K562 (cell line): ENCODE measurements around the gene CFAP20DC. TPM values are rescaled to one million over a fixed set of nuclear protein-coding genes. Genes with fewer than 3 reads are reported as not detected.

Experiments
- ATAC-seq: fragments of 200-7000 bp; cut with Tn5 transposase; 3 replicates; pipeline ENCODE4 v1.9.1; 2020; ENCODE audit warnings: moderate library complexity
- BruUV-seq: library from RNA; stranded (reverse); fragments of 400-500 nt; replicated peaks from 2 replicates; lab custom pipeline; 2021; lab: Mats Ljungman, UMichigan
- CTCF ChIA-PET: fragments of 300-600 bp; formaldehyde crosslinking; extraction: SDS; loops from one replicate; lab custom pipeline; 2021; ENCODE audit warnings: low intra/inter-chr PET ratio; lab: Yijun Ruan, JAX
- POLR2A ChIA-PET: fragments of 300-600, 350-650 bp; sonication (Branson Sonifier 250); formaldehyde crosslinking; extraction: SDS; loops from one replicate; lab custom pipeline; 2021; ENCODE audit warnings: antibody characterized with exemption, inconsistent platforms; lab: Yijun Ruan, JAX
- DNase-seq, 4 experiments: peaks; one replicate each; pipeline versions ENCODE4 v3.0.0 to v3.0.0-alpha.2; 2011 to 2018; ENCODE audit warnings: low spot score in 3 of 4, mixed read lengths in 3 of 4; ENCODE audit errors: extremely low read depth in 1 of 4
- FAIRE-seq: peaks from 2 replicates; lab custom pipeline; 2011; peaks lifted over from hg19 to GRCh38; lab: Jason Lieb, UNC
- H2AFZ ChIP-seq: 2 replicates; pipeline ENCODE4 v1.6.0; 2011; ENCODE audit warnings: low read depth, low read length, control low read depth, inconsistent platforms
- H3K27ac ChIP-seq: fragments of 200-600 bp; 3 replicates; pipeline ENCODE4 v1.8.0; 2011; ENCODE audit warnings: low read depth, mild to moderate bottlenecking, control low read depth, inconsistent platforms, low read length, moderate library complexity, mixed read lengths; ENCODE audit errors: extremely low read depth
- H3K27me3 ChIP-seq, 2 experiments: fragments of 300-600 bp in 1 of 2; 2 replicates in 1 of 2; 3 replicates in 1 of 2; pipeline versions ENCODE4 v1.6.0 to v1.8.0; 2011; ENCODE audit warnings: inconsistent platforms in 2 of 2, low read length in 2 of 2, mild to moderate bottlenecking in 1 of 2, mixed read lengths in 1 of 2, moderate library complexity in 1 of 2; ENCODE audit not compliant: control insufficient read depth in 2 of 2, insufficient read depth in 2 of 2
- H3K36me3 ChIP-seq: fragments of 300-600 bp; 3 replicates; pipeline ENCODE4 v1.8.0; 2011; ENCODE audit warnings: mild to moderate bottlenecking, low read length, inconsistent platforms; ENCODE audit not compliant: control insufficient read depth, insufficient read depth
- H3K4me1 ChIP-seq, 2 experiments: fragments of 200-600 bp in 1 of 2; replicated peaks in 1 of 2; 2 replicates in 1 of 2; 3 replicates in 1 of 2; pipeline versions ENCODE4 v1.5.1 to v1.8.0; 2011; ENCODE audit warnings: inconsistent platforms in 2 of 2, low read length in 2 of 2, mild to moderate bottlenecking in 1 of 2, mixed read lengths in 1 of 2, moderate library complexity in 1 of 2; ENCODE audit not compliant: control insufficient read depth in 2 of 2, insufficient read depth in 2 of 2
- H3K4me2 ChIP-seq: 2 replicates; pipeline ENCODE4 v1.6.1; 2011; ENCODE audit warnings: low read length, control low read depth, inconsistent platforms, mixed read lengths; ENCODE audit not compliant: insufficient read depth
- H3K4me3 ChIP-seq: fragments of 200-600 bp; sonication (generic), shearing (Covaris generic); 2 replicates; pipeline ENCODE4 v1.5.1; 2016; ENCODE audit warnings: control low read depth, inconsistent platforms
- H3K79me2 ChIP-seq: fragments of 200-600 bp; 3 replicates; pipeline ENCODE4 v1.8.0; 2011; ENCODE audit warnings: low read length, inconsistent platforms; ENCODE audit not compliant: control insufficient read depth, insufficient read depth
- H3K9ac ChIP-seq, 2 experiments: 2 replicates each; pipeline versions ENCODE4 v1.6.0 to v1.6.1; 2011; ENCODE audit warnings: low read depth in 2 of 2, low read length in 2 of 2, control low read depth in 1 of 2, inconsistent platforms in 1 of 2, mild to moderate bottlenecking in 1 of 2, mixed read lengths in 1 of 2; ENCODE audit not compliant: insufficient read depth in 1 of 2
- H3K9me1 ChIP-seq: one replicate; pipeline ENCODE4 v1.6.0; 2011; ENCODE audit warnings: inconsistent platforms, mild to moderate bottlenecking, low read length, moderate library complexity; ENCODE audit not compliant: control insufficient read depth, insufficient read depth
- H3K9me3 ChIP-seq: replicated peaks from 2 replicates; pipeline ENCODE4 v1.5.1; 2011; ENCODE audit warnings: low read depth, low read length, inconsistent platforms; ENCODE audit not compliant: control insufficient read depth, insufficient read depth
- H4K20me1 ChIP-seq: replicated peaks from 2 replicates; pipeline ENCODE4 v1.6.1; 2011; ENCODE audit warnings: low read length, inconsistent platforms, mixed read lengths; ENCODE audit not compliant: control insufficient read depth, insufficient read depth
- ATF3 ChIP-seq, 2 experiments: fragments of 450-650 bp in 1 of 2; sonication (generic) in 1 of 2; formaldehyde crosslinking in 1 of 2; IDR thresholded peaks in 1 of 2; conservative IDR thresholded peaks in 1 of 2; 2 replicates each; pipeline versions ENCODE4 v1.6.1 to v1.8.1; 2016 to 2023; ENCODE audit warnings: mild to moderate bottlenecking in 2 of 2, moderate library complexity in 2 of 2, inconsistent platforms in 1 of 2, missing genetic modification reagents in 1 of 2
- CAMTA2 ChIP-seq: fragments of 250-450 bp; sonication (Bioruptor Pico); conservative IDR thresholded peaks from 2 replicates; pipeline ENCODE4 v1.5.1; 2022
- CREB1 ChIP-seq, 2 experiments: sonication (generic) in 1 of 2; formaldehyde crosslinking in 1 of 2; IDR thresholded peaks; 2 replicates each; pipeline versions ENCODE4 v1.6.1 to v1.8.0; 2012 to 2022; ENCODE audit warnings: inconsistent platforms in 1 of 2, mild to moderate bottlenecking in 1 of 2, missing genetic modification reagents in 1 of 2, moderate library complexity in 1 of 2
- EP300 ChIP-seq: IDR thresholded peaks from 2 replicates; pipeline ENCODE4 v1.6.1; 2012; ENCODE audit warnings: low read length, improper control_type of control experiment
- IRF1 ChIP-seq: sonication (generic); formaldehyde crosslinking; IDR thresholded peaks from 2 replicates; pipeline ENCODE4 v1.8.0; 2022; ENCODE audit warnings: missing genetic modification reagents, mild to moderate bottlenecking, borderline replicate concordance
- KLF1 ChIP-seq: fragments of 450-650 bp; IDR thresholded peaks from 2 replicates; pipeline ENCODE4 v1.6.1; 2016; ENCODE audit warnings: missing genetic modification characterization, missing compliant biosample characterization
- TEAD4 ChIP-seq, 2 experiments: sonication (generic) in 1 of 2; formaldehyde crosslinking in 1 of 2; IDR thresholded peaks; 2 replicates each; pipeline versions ENCODE4 v1.6.1 to v1.8.0; 2012 to 2022; ENCODE audit warnings: borderline replicate concordance in 1 of 2, inconsistent platforms in 1 of 2, low read length in 1 of 2, mild to moderate bottlenecking in 1 of 2, missing genetic modification reagents in 1 of 2
- ZNF324 ChIP-seq: fragments of 250-450 bp; sonication (Bioruptor Pico); IDR thresholded peaks from 2 replicates; pipeline ENCODE4 v1.4.0; 2020; ENCODE audit warnings: mild to moderate bottlenecking
- ZNF518B ChIP-seq: fragments of 250-450 bp; sonication (Bioruptor Pico); IDR thresholded peaks from 2 replicates; pipeline ENCODE4 v1.5.0; 2021; ENCODE audit warnings: mild to moderate bottlenecking, moderate library complexity
- ZNF695 ChIP-seq: fragments of 450-650 bp; formaldehyde crosslinking; IDR thresholded peaks from 2 replicates; pipeline ENCODE4 v1.4.0; 2020; ENCODE audit warnings: mild to moderate bottlenecking, moderate library complexity
- ZZZ3 ChIP-seq: fragments of 450-650 bp; IDR thresholded peaks from 2 replicates; pipeline ENCODE4 v1.6.1; 2016; ENCODE audit warnings: antibody characterized with exemption, mild to moderate bottlenecking, moderate library complexity
- WGBS: fragments of 100-300 bp; shearing (Covaris generic); methylation state at CpG from one replicate; pipeline ENCODE4 v1.1.6; 2016; ENCODE audit warnings: low coverage, mixed read lengths; ENCODE audit not compliant: insufficient coverage; ENCODE audit errors: missing lambda C conversion rate; 5-methylcytosine and 5-hydroxymethylcytosine counted together
- in situ Hi-C: fragments of 300-500 bp; cut with MboI; formaldehyde crosslinking; loops from 4 replicates; pipeline ENCODE4 v1.15.0; 2018; ENCODE audit warnings: inconsistent platforms, mixed read lengths
- intact Hi-C: fragments of 100-400 bp; cut with micrococcal nuclease; formaldehyde crosslinking; loops from 2 replicates; pipeline ENCODE4 v1.14.2; 2022
- polyA plus RNA-seq, 8 experiments: library from polyadenylated mRNA; depleted of rRNA in 4 of 8; stranded (reverse) in 5 of 8; unstranded in 3 of 8; fragments of >200 nt; fragmentation: Nextera tagmentation in 2 of 8; fragmentation: Illumina TruSeq in 1 of 8; extraction: Ambion mirVana in 2 of 8; extraction: Trizol in 1 of 8; gene quantifications; 2 replicates each; pipeline versions ENCODE4 v1.2.1 to v1.2.3, GENCODE V29; 2011 to 2014; ENCODE audit warnings: inconsistent platforms in 1 of 8, missing spikeins in 1 of 8
- total RNA-seq, 7 experiments: library from RNA; depleted of rRNA in 6 of 7; stranded (reverse); fragments of >200 nt in 6 of 7; fragmentation: Illumina TruSeq in 2 of 7; extraction: Trizol in 2 of 7; gene quantifications; 2 replicates each; pipeline versions ENCODE4 v1.2.1 to v1.2.3, GENCODE V29; 2011 to 2021; ENCODE audit warnings: low replicate concordance in 1 of 7
- TF ChIP-seq, protein P1 (sequence below): sonication (generic); formaldehyde crosslinking; IDR thresholded peaks from 2 replicates; pipeline ENCODE4 v1.8.0; 2022; ENCODE audit warnings: mild to moderate bottlenecking, missing genetic modification reagents

CFAP20DC gene
- total and polyA plus RNA-seq, 9 of the 15 experiments (the other 6 are each of a cell fraction or from before 2014, with no cell fraction given): 1.6 to 5.9 (median 4.6) TPM

DNA sequence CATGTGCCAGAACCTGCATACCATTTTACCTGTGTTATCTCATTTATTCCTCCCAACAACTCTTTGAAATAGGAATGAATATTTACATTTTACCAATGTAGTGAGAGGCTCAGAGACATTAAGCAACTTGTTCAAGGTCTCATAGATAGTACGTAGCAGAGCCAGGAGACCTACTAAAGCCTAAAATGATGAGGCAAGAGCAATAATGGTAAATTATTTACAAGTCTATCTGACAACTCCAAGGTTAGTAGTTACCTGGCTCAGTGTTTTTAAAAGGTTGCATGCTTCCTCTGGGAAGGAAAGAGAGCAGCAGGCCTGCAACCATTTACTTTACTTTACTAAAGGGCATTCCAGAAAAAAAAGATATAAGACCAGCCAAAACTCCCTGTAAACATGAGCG, 103.0 kb downstream of the CFAP20DC start:
- WGBS: 0% methylated on average over 2 of the region's 2 CpGs
- Histone ChIP-seq H3K79me2 (no peaks in the 10 kb centered on the region), H3K9me1 (no peaks in the 10 kb centered on the region), H3K27ac (no peak overlapping the region), H3K9me3 (no peaks in the 10 kb centered on the region), H3K4me3 (no peak overlapping the region), H3K4me2 (no peak overlapping the region), H2AFZ (no peak overlapping the region), H3K9ac (no peak overlapping the region), H3K27me3 (no peaks in the 10 kb centered on the region), H4K20me1 (no peaks in the 10 kb centered on the region), H3K4me1 (no peaks in the 10 kb centered on the region), H3K36me3 (no peaks in the 10 kb centered on the region)
- intact Hi-C loops (no loop called here), in situ Hi-C loops (no loop called here)
- CTCF ChIA-PET: no interaction called here
- no TSS peak for BruUV-seq
- no peak for DNase-seq
- POLR2A ChIA-PET: no interaction called here
- no peak for FAIRE-seq
- ATAC-seq: no peak
- no peak for TF ChIP-seq ZNF518B (CRISPR knock-in tag)
- TF ChIP-seq CAMTA2 (CRISPR knock-in tag): no peak
- TF ChIP-seq, protein P1, sequence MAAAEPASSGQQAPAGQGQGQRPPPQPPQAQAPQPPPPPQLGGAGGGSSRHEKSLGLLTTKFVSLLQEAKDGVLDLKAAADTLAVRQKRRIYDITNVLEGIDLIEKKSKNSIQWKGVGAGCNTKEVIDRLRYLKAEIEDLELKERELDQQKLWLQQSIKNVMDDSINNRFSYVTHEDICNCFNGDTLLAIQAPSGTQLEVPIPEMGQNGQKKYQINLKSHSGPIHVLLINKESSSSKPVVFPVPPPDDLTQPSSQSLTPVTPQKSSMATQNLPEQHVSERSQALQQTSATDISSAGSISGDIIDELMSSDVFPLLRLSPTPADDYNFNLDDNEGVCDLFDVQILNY (CRISPR knock-in tag): no peak
- no peak for TF ChIP-seq ZZZ3
- no peak for TF ChIP-seq ATF3 (IDR thresholded peaks at IDR 0.05)
- no peak for TF ChIP-seq ATF3 (CRISPR knock-in tag; conservative IDR thresholded peaks at IDR 0.05)
- TF ChIP-seq TEAD4 (IDR thresholded peaks at IDR 0.05; ENCODE audit: low read length): no peak
- no peak for TF ChIP-seq TEAD4 (CRISPR knock-in tag; IDR thresholded peaks at IDR 0.05; ENCODE audit: borderline replicate concordance)
- no peak for TF ChIP-seq IRF1
- TF ChIP-seq CREB1 (IDR thresholded peaks at IDR 0.05): no peak
- TF ChIP-seq CREB1 (CRISPR knock-in tag; IDR thresholded peaks at IDR 0.05): no peak
- no peak for TF ChIP-seq EP300
- TF ChIP-seq ZNF695: no peak
- no peak for TF ChIP-seq KLF1 (tag)
- TF ChIP-seq ZNF324 (CRISPR knock-in tag): no peak
